NCI-H748 (cell line): ENCODE measurements around the gene FRMD4B.

Experiments
- DNase-seq: peaks from one replicate; lab custom pipeline; 2025; ENCODE audit not compliant: unreplicated experiment; lab: John Stamatoyannopoulos, UW

The FRMD4B gene

DNA sequence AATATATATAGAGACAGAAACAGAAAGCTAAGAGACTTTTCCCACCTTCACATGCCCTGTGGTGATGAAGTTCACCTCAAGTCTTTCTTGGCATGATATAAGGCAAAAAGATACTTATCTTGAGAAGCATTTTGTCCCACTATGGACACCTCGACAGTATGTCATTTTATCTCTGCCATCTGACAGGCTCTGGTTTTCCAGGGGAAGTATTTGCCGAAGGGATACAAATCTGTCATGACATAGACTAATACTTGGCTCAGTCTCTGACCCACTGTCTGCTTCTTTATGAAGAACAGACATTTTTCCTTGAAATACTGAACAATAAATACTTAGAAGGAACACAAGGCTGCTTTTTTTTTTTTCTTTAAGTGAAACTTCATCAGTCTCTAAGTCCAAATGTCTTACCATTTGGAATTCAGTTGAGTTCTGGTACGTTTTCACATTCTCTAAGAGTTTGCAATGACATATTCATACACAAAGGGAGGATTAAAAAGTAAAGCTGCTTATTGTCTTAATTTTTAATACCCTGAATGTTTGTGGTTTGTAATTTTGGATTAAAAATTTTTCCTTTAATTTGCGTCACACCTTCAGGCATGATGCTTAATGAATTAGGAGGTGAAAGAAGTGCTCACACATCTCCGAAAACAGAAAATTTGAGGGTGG is 175.7 kb downstream of the FRMD4B start:
- no peak for DNase-seq

DNA sequence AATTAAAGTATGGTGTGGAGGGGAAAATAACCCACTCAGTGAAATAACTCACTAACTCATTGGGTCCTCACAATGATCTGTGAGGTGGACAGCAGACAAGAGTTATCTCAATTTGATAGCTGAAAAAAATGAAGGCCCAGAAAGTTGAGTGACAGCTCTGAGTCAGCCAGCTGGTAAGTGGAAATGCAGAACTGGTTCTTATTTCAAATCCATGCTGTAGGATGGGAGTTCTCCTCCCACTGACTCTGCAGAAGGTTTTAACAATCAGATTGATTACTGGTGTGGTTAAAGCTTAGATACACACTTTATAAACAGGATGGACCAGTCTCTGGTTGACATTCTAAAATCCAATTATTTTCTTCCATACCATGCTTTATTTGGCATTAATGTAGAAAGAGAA is 176.5 kb downstream of the FRMD4B start:
- DNase-seq: no peak

DNA sequence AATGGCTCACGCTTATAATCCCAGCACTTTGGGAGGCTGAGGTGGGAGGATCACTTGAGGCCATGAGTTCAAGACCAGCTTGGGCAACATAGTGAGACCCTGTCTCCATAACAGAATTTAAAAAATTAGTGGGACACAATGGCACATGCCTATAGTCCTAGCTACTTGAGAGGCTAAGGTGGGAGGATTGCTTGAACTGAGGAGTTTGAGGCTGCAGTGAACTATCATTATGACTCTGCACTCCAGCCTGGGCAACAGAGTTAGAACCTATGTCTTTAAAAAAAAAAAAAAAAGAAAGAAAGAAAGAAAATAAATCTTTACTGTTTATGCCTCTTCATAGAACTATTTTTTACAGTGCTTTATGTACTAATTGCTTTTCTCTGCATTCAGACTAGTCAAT is 178.9 kb downstream of the FRMD4B start:
- no peak for DNase-seq

DNA sequence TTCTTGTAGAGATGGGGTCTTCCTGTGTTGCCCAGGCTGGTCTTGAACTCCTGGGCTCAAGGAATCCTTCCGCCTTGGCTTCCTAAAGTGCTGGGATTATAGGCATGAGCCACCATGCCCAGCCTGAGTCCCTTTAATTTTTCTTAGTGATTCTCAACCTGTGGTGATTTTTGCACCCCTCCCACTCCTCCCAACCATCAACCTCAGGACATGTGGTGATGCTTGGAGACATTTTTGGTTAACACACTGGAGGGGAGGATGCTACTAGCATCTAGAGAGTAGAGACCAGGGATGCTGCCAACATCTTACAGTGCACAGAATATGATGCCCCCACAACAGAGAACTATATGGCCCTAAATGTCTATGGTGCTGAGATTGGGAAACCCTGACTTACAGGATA is 180.5 kb downstream of the FRMD4B start:
- DNase-seq: no peak

DNA sequence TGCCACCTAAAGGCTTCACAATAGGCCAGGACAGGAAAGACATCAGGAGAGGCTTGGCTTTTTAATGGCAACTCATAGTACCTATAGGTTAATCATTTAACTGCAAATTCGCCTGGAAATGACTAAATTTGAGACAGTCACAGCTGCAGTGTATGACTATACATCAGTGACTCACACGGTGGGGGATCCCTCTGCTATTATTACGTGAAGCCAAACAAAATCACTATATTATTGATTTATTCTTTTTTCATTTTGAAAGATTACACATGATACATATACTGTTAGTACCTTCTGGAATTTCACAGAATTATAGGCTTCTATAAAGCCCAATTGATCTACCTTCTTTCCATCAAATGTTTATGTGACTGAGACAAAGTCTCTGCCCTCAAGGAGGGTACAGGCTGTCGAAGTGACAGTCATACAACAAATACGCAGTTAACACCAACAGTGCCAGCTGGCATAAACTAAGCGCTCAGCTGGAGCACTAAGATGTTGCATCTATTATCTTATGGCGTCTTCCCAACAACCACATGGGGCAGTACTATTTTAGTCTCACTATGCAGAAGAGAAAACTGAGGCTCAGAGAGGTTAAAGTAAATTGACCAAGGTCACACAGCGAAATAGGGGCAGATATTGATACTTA is 181.5 kb downstream of the FRMD4B start:
- DNase-seq: no peak

DNA sequence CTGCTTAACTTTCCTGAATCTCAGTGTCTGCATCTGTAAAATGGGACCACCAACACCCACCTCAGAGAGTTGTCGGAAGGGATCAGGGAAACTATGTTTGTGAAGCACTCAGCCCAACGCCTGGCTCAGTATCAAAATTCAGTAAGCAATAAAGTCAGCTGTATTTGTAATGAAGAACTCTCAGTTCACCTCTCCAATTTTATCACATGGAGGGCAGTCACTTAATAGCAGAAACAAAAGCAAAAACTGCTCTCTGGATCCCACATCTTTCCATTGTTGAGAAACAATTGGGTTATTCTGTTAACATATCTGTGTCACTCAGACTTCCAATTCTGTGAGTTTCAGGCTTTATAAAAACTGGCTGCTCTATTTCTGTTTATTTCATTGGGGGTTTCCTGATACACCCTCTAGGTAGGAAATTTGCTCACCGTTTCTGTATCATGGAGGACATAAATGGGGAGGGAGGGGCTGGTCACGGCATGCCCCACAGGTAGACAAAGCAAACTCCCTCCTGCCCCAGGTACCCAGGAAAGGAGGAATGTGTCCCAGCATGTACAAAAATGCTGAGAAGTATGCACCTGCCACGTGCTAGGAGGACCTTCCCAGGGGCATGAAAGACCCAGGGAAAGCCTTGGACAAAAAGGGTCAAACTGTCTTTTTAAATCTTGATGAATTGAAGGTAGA is 182.1 kb downstream of the FRMD4B start:
- DNase-seq: no peak

DNA sequence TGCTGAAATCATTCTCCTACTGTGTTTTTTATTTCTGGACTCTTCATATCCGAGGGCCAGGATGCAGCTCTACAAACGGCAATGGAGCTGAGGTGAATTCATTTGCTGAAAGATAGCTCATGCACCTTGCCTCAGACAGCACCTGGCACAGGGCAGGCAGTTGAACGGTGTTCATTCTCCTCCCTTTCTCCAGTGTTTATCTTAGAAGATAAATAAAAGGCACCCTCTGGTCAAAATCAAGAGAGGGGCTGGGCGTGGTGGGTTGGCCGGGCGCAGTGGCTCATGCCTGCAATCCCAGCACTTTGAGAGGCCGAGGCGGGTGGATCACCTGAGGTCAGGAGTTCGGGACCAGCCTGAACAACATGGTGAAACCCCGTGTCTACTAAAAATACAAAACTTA is 184.2 kb downstream of the FRMD4B start:
- DNase-seq: peak; percentile 91

DNA sequence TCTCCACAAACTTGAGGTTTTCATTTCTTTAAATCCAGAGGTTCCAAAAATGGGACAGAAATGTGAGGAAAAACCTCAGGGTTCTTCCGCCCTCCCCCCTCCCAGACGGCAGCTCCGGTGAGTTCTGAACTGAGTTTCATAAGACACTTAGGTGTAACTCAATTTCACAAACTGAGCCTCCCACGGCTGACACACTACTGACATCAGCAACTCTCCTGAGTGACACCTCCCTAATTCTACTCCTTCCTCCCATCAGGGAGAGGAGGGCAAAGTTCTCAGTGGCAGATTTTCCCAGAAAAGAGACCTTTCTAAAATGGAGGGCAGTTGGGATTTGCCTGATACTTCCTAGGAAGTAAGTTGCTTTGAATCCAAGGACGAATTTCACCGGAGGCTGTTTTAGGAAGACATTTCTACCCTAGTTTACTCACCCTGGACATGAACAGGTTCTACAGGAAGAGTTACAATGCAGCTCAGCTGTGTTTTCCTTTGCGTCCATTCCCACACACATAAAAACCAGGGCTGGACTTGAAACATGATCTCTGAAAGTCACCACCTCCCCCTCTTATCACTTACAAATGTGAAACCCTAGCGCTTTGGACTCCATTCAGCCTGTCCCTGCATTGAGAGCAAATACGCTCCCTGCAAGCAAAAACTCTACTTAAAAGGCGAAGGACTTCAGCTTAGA is 185.4 kb downstream of the FRMD4B start:
- DNase-seq: peak; percentile 90

DNA sequence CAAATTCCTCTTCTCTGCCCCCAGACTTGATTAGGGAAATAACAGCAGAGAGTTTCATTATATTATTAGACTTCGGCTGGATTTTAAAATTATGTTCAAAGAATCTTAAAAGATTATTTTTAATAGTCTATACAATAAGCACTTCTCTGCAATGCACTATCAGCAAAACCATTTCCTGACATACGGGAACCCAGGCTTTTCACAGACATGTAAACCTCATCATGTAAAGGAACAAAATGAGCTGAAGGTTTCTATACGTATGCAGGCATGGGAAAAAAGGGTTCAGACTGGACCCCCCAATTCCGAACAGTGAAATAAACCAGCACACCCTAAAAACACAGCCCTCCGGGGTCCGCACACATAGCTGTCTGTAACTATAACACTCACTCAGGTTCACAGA is 185.9 kb downstream of the FRMD4B start:
- no peak for DNase-seq

DNA sequence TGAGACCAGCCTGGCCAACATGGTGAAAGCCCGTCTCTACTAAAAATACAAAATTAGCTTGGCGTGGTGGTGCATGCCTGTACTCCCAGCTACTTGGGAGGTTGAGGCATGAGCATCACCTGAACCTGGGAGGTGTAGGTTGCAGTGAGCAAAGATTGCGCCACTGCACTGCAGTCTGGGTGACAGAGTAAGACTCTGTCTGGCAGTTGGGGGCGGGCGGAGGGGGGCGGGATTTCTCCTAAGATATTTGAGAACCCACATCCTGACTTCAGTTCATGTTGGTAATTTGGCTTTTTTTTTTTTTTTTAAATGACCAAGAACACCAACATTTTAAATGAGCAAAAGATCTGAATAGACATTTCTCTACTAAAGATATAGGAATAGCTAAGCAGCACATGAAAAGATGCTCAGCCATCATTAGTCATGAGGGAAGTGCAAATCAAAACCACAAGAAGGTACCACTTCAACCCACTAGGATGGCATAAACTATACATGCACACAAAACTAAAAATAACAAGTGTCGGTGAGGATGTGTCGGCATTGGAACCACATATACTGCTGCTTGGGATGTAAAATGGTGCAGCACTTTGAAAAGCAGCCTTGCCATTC is 187.9 kb downstream of the FRMD4B start:
- DNase-seq: no peak

DNA sequence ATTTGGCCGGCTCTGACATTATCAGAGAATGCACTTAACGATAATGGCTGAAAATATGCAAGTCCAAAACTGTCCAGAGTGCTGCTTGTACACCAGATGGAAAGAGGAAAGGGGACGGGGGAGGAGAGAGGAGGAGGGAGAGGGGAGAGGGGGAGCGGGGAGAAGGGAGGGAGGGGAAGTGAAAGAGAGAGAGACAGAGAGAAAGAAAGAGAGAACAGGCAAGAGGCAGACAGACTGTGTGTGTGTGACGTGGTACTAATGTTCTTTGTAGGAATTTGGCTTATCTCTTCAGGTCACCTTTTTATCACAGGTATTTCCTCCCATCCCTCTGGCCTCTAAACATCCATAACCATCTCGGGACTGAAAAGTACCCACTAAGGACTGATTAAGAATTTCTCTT is 188.4 kb downstream of the FRMD4B start:
- DNase-seq: no peak

DNA sequence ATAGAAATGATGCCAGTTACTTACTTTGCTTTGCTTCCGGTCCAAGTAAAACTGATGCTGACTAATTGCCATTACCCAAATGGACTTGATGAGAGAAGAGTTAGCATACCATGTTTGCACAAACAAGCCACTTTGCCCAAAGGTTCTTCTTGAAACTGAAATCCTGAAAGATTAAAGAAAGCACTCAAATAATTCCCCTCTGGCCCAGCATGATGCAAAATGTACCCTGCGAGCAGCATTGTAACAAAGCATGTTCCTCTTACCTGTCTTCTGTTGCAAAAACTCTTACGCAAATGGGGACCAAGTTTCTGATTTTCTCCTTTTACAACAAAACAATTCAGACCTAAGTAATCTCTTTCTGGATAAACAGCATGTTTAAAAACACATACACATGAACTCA is 189.0 kb downstream of the FRMD4B start:
- DNase-seq: no peak

DNA sequence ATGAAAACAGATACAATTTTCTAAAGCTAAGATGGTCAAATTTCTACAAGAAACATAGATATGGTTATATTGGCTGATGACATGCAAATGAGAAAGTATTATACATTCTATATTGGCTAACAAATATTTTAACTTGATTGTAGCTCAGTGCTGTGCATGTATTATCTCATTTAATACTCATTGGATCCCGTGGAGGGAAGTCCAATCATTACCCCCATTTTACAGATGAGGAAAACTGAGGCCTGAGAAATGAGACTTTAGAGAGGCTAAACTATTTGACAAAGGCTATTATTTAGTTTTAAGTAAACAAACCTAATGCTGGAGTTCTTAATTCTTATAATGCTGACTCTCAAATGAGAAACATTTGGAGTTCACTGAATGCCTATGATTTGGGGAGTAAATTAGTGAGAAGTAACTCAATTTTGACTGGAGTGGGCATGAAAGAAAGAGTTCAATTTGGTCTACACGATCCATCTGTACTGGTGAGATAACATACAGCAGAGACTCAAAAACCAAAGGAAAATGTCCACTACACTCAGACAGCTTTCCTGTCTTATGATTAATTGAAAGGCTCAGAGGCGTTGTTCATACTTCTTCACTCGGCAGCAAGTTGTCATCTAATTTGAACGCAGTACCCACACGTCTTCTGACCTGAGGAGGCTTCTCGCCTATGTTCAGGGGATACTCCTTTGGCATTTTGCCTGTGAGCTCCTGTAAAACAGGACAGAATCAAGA is 191.3 kb downstream of the FRMD4B start:
- no peak for DNase-seq

DNA sequence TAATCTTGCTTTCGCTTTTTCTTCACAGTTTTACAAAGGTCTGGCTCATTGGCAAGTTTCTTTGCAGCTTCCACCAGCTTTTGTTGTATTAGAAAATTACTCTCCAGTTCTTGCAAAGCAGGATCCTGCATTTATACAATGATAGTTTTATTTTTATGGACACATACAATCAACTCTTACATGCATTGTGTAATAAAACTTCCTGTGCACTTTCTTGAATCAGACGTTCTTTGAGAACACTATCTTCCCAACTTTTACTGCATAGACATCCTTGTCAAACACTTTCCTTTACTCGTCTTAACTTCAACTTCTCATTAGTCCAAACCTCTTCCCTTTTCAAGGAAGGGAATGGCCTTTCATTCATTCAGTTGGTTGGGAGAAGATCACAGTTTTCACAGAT is 192.1 kb downstream of the FRMD4B start:
- DNase-seq: no peak

DNA sequence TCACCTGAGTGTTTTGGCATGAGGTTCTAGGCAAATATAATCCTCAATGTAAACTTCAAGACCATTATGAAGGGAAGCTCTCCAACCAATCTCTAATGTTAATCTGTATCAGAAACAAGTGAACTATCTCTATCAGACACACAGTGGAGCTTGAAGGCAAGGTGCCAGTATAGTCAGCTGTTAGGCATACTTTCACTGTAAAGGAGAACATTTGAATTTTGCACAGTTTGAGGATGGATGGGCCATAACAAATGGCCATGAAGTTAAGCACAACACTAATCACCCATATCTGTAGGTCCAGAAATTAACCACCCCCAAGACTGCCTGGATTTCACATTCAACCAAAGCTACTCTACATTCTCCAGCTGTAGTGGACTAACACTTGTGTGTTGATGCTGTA is 194.4 kb downstream of the FRMD4B start:
- no peak for DNase-seq

DNA sequence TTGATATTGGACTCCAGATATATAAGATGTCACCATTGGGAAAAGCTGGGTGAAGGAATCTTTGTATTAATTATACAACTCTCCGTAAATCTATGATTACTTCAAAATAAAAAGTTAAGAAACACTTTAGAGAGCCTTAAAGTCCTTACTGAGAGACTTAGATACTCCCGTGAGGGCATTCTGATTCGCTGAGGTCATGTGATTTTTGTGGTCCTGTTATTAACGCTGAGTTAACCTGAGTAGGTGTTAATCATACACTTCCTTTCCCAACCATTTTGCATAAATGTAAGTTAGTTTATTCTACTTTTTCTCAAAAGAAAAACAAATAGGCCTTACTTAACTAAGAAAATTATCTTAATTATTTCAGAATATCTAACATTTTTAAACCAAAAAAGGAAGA is 196.4 kb downstream of the FRMD4B start:
- no peak for DNase-seq

DNA sequence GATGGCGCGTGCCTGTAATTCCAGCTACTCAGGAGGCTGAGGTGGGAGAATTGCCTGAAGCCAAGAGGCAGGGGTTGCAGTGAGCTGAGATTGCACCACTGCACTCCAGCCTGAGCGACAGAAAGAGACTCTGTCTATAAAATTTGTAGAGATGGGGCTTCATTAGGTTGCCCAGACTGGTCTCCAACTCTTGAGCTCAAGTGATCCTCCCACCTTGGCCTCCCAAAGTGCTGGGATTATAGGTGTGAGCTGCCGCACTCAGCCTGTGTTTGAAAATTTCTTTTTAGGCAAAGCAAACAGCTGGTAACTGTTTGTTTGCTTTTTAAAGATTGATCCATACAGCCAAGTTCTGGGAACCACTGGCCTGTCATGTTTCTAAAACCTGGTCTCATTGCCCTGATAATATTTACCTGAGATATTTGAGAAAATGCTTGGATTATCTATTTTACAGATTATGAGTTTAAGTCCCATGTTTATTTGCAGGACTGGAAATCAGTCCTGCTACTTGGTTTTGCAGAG is 199.3 kb downstream of the FRMD4B start:
- no peak for DNase-seq

DNA sequence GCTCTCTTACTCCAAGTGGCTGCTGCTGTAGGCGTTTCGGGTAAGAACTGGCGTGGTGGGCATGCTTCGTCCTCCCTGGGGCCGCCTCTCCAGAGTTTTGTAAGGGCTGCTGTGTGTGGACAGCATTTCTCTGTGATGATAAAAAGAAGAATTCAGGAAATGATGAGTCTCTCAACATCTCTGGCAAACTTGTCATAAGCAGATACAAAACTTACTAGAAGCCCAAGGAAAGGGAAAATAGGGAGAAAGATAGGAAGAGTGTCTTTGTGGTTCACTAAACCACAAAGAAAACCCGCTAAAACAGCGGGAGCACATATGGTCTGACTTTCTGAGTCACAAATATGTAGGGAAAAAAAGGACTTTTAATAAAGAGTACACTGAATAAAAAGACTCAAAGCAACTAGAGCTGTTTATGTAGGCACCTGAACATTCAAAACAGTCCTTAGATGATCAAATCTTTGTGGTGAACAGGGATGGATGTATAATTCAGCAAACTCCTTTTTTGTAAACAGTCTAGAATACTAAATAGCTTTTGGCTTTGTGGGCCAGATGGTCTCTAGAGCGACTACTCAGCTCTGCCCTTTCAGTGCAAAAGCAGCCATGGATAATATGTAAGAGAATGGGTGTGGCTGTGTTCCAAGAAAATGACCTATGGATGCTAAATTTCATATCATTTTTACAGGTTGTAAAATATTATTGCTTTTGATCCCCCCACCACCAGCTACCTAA is 203.1 kb downstream of the FRMD4B start:
- no peak for DNase-seq

DNA sequence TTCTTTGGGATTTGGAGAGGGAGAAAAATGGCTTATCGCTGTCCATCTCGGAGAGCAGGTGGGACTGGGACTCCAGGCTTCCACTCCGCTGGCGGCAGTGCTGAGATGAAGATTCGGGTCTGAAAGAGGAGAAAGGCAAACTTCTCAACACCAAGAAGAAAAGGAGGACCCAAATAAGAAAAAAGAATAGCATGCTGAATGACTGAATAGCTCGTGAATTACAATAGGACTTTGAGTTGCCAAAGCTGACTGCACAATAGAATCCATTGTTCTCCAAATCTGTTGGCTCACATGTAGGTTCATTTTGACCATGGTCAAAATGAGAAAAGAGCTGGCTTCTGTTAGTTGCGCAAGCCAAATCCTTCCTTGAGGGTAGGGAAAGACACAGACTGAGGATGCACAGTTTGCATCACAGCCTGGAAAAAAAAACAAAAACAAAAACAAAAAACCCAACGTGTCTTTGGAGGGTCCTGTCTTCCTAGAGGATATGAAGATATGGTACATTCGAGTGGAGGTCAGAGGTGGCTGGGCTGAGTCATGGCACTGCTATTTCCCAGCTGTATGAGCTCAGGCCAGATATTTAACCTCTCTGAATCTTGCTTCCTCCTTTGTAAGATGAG is 204.2 kb downstream of the FRMD4B start:
- DNase-seq: no peak
